DMS53 (cell line): ENCODE data around the gene C19orf33.

Source experiments
- DNase-seq: peaks from one replicate; lab custom pipeline; 2025; lab: John Stamatoyannopoulos, UW

The C19orf33 gene

GRCh38 chr19:38280030-38280921 lies 23.8 kb upstream of the C19orf33 start:
- no peak for DNase-seq

GRCh38 chr19:38281811-38282566 lies 22.1 kb upstream of the C19orf33 start:
- no peak for DNase-seq

- DNase-seq: no peak
Observed at GRCh38 chr19:38283271-38283670, 20.8 kb upstream of the C19orf33 start.

GRCh38 chr19:38284422-38284821 lies 19.6 kb upstream of the C19orf33 start:
- no peak for DNase-seq

- DNase-seq: no peak
Observed at GRCh38 chr19:38285567-38285966, 18.5 kb upstream of the C19orf33 start.

- DNase-seq: no peak
Observed at GRCh38 chr19:38287604-38288003, 16.4 kb upstream of the C19orf33 start.

GRCh38 chr19:38288123-38288855 lies 15.8 kb upstream of the C19orf33 start:
- DNase-seq: no peak

- no peak for DNase-seq
Observed at GRCh38 chr19:38289955-38290354, 14.1 kb upstream of the C19orf33 start.

GRCh38 chr19:38290631-38291147 lies 13.4 kb upstream of the C19orf33 start:
- no peak for DNase-seq

- no peak for DNase-seq
Observed at GRCh38 chr19:38291855-38292254, 12.2 kb upstream of the C19orf33 start.

- no peak for DNase-seq
Observed at GRCh38 chr19:38293281-38293680, 10.8 kb upstream of the C19orf33 start.

- no peak for DNase-seq
Observed at GRCh38 chr19:38294090-38294489, 10.0 kb upstream of the C19orf33 start.

- no peak for DNase-seq
Observed at GRCh38 chr19:38298821-38299680, 5.0 kb upstream of the C19orf33 start.

GRCh38 chr19:38304352-38304865 lies 358 bp downstream of the C19orf33 start:
- no peak for DNase-seq

GRCh38 chr19:38304866-38305429 lies 897 bp downstream of the C19orf33 start:
- DNase-seq: peak; percentile 33

- no peak for DNase-seq
Observed at GRCh38 chr19:38306236-38306635, 2.2 kb downstream of the C19orf33 start.

GRCh38 chr19:38307076-38307475 lies 3.0 kb downstream of the C19orf33 start:
- no peak for DNase-seq

- no peak for DNase-seq
Observed at GRCh38 chr19:38307597-38307996, 3.5 kb downstream of the C19orf33 start.

GRCh38 chr19:38308006-38308766 lies 4.1 kb downstream of the C19orf33 start:
- no peak for DNase-seq
